Renal cortex interstitium (tissue), 11 donors: ENCODE data around the gene WDFY4. TPM values are rescaled to one million over a fixed set of nuclear protein-coding genes. Genes with fewer than 3 reads are reported as not detected.

Experiments
- DNase-seq, 11 donors: peaks; one replicate each; pipeline ENCODE4 v3.0.0-alpha.2; 2013; ENCODE audit warnings: low read depth in 9 of 11, low spot score in 4 of 11; ENCODE audit errors: extremely low read depth in 1 of 11
- polyA plus RNA-seq, 3 donors: library from polyadenylated mRNA; unstranded; fragments of 120-200 nt; gene quantifications; one replicate each; pipeline ENCODE4 v1.2.1, GENCODE V29; 2013; ENCODE audit not compliant: insufficient read length in 3 of 3

Gene WDFY4
- polyA plus RNA-seq, 3 donors: 0.67 to 3.2 (median 2.8) TPM

- no peak for DNase-seq
Measured at GRCh38 chr10:48882881-48883280, 198.2 kb downstream of the WDFY4 start.

GRCh38 chr10:48883701-48884100 lies 199.0 kb downstream of the WDFY4 start:
- DNase-seq: no peak

DNA sequence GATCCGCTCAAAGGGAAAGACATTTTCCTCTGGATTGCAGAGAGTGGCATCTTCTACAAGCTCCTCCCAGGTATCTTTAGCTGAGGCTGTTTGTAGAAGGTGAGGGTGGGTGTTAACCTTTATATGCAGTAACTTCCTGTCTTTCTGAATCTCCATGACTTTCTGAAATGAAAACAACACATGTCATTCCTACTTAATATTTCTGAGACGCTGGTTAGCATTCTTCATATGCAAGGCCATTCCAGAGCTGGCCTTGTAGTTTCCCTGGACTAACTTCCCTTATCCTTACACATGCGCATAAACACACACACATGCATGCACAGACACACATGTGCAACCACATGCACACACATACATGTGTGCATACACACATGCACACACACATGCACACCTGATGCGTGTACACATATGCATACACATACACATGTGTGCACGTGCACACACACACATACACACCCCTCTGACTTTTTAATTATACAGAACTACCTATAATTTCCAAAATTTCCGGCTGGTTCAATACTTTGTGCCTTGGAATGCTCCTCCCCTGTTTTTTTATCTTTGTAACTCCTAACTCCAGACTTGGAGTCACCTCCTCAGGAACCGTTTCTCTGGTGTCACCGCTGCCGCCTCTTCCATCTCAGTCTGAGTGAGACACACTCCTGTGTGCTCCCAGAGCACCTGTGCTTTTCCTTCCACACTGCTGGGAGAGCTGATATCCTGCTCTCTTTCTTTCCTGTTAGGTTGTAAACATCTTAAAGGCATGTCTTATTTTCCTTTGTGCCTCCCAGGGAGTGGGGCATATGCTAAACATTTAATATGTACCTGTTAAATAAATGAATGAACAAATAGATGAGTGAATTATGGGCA lies 199.7 kb downstream of the WDFY4 start:
- DNase-seq: no peak

DNA sequence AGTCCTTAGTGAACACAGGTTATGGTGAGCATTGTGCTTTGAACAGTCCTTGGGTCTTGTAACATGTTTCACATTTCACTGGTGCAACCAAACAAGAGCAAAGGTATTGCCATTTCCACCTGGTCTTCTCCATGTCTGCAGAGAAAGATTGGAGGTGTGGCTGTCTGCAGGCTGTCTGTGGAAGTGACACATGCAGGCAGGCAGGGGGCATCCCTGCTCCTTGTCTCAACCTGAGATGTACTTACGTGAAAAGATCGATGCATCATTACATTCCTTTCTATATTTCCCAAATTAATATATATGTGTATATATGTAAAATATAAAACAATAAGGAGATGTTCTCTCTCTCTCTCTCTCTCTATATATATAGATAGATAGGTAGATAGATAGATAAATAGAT lies 200.7 kb downstream of the WDFY4 start:
- DNase-seq: no peak

DNA sequence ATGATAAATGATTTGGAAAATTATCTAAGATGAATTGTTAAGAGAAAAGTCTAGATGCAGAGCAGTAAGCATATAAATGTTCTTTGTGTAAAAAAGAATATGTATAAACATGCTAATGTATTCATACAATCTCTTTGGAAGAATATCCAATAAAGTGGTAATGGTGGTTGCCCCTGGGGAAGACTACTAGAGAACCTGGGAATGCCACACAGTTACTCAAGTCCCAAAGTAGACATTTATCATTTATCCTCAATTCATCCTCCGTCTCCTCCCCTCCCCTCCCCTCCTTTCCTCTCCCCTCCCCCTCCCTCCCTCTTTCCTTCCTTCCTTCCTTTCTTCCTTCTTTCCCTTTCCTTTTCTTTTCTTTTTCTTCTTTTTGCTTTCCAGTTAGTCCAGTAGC lies 203.3 kb downstream of the WDFY4 start:
- DNase-seq: no peak

DNA sequence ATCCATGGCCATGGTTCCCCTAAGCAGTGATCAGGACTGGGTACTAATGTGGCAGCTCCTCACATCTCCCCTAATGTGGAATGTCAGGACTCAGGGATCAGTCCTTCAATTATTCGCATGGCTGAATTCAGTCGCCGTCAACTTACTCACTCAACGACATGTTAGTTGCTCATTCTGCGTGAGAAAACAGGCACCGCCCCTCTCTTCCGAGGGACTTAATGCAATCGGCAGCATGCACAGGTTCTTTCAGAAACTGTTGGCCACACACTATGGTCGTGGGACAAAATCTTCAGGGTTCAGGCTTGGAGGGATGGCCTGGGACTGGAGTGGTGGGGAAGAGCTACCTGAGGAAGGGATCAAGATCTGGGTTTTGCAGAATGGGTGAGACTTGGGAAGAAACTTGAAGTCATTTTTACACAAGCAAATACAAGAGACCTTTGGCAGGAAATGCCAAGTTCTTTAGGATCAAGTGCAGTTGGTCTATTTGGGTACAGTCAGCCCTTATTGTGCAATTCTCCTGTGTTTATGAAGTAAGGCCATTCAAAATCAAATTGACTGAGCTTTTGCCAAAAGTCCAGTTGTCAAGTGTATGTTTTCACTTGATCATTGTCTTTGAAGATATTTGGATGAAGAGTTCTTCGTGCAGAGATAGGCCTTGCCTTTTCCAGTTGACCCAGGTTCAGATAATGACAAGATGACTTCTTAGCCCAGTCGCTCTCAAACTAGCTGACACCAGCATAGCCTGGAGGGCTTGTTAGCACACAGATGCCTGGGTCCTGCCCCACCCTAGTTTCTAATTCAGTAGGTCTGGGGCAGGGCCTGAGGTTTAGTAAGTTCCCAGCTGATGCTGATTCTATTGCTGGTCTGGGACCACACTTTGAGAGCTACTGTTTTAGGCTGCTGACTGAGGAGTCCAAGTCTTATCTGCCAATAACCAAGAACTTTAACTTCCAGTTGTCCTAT lies 206.5 kb downstream of the WDFY4 start:
- no peak for DNase-seq

DNA sequence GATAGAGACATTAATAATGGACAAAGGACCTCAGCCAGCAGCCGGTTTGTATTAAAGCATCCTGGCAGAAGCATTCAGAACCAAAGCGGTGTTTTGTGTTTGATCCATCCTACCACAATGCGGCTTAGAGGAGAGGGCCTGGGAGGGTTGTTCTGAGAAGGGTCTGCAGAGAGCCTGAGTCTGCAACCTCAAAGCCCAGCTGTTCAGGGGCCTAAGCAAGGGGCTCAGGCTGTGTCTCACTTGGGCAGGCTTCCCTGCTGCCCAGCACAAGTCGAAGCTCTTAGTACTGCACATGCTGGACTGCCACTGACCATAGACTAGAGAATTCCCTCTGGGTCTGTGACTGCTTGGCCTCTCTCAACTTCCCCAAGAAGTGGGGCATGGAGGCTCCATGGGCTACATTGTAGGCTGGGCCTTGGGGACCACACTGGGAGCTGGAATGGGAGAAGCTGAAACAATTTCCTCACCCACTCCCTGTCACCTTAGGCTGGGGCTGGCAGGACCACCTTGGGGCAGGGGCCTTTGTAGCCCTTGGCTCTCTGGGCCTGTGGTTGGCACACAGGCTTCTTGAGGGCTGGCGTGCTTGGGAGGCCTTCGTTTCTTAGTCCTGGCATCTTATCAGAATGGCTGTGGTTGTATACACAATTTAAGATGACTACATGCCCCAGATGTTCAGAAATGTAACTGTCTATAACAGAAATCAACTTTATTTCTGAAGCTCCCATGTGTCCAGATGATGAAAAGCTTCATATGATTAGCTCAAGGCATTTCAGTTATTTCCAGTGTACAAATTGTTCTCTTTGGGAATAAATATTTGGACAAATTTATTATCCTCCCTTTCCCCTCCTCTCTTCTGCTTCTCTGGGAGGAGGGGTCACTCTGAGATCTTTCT lies 210.5 kb downstream of the WDFY4 start:
- no peak for DNase-seq

DNA sequence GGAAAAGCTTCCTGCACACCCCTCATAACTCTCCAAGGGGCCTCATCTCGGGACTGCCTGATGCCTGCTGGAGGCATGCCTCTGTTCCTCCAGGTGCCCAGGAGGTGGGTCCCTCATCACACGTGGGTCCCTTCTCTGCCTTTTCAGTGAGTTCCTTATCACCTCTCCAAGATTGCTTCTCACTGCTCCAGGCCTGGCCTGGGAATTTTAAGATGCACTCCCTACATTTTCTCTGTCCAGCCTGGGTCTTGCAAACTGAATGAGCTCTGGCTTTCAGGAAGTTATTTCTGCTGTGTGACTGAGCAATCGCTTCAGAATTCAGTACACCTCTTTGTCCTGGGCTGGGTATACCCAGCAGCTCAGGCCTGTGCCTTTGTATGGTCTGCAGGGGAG lies 211.1 kb downstream of the WDFY4 start:
- no peak for DNase-seq

DNA sequence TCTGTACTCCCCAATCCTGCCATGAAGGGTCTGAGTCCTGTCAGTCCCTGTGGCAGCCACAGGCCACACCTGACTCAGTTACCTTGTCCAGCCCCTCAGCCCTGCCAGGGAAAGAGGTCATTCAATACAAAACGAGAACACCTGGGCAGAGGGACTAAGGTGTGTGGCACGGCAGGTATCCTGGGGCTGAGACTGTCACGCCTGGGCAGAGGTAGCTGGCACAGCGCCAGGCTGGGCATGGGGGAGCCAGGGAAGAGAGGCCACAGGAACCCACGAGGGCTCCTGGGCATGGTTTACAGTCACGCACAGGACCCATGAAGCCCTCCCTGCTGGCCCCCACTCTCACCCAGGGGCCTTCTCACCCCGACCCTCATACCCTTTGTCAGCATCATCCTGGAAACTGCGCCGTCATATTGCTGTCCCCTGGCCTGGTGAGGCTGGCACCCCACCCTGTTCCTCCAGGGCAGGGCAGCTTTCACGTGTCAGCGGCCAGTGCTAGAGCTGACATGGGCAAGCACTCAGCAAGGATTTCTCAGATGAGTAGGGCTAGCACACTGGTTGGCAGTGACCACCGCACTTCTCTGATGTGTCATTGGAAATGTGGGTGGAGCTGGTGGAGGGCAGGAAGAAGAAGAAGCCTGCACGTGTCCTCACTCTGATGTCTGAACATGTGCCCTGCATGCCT lies 212.2 kb downstream of the WDFY4 start:
- DNase-seq: no peak

- DNase-seq: no peak
Measured at GRCh38 chr10:48897441-48897790, 212.7 kb downstream of the WDFY4 start.

DNA sequence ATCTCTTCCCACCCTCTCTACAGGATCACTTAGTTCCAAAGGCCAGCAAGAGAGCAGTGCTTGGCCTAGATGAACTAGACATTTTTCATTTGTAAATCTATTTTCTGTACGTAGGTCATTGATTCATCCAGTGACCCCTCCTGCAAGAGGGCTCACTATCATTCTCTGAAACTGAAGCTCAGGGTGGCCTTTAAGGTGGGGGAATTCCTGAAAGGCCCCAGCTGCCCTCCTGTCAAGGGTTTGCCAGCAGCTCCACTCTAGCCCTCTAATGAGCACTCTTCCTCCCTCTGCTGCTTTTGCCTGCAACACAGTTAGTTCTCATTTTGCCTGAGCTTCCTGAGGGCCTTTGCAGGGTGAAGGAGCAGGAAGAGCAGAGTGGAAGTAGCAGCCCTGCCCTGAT lies 213.8 kb downstream of the WDFY4 start:
- no peak for DNase-seq

GRCh38 chr10:48899781-48900180 lies 215.1 kb downstream of the WDFY4 start:
- DNase-seq: no peak

DNA sequence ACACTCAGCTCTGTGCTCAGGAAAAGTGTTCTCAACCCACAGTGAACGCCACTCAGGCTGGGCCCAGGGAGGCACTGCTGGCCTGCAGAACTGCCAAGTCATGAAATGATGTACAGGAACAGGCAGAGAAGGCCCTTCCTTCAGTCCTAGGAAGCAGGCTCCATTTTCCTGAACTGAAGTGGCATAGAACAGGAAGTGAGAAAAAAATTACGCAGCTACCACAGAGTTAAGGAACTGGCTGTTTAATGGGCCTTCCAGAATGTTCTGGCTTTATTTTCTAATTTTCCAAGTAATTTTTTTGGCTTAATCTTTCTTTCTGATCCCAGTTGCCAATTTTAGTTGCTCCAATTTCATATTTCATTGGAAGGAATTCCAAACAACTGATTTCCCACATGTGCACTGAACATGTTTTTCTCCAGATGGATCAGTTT lies 215.7 kb downstream of the WDFY4 start:
- DNase-seq: no peak

GRCh38 chr10:48901319-48901718 lies 216.6 kb downstream of the WDFY4 start:
- no peak for DNase-seq

GRCh38 chr10:48902096-48902495 lies 217.4 kb downstream of the WDFY4 start:
- no peak for DNase-seq

DNA sequence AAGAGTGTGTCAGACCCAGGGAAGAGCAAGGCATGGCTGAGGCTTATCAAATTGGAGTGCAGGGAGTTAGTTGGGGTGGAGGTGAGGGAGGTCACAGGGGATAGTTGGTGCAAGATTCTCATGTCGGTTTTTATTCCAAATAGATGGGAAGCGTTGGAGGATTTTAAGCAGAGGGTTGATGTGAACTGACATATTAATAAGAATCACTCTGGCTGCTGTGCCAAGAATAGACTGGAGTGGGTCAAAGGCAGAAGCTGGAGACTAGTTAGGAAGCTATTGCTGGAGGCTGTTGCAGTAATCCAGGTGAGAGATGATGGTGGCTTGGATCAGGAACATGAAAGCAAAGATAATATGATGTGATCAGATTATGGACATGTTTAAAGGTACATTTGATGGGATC lies 218.5 kb downstream of the WDFY4 start:
- no peak for DNase-seq

- DNase-seq: no peak
Measured at GRCh38 chr10:48904861-48905260, 220.2 kb downstream of the WDFY4 start.

- no peak for DNase-seq
Measured at GRCh38 chr10:48905311-48905710, 220.6 kb downstream of the WDFY4 start.

- DNase-seq: no peak
Measured at GRCh38 chr10:48906841-48907240, 222.2 kb downstream of the WDFY4 start.
